Measurements from ENCODE around the gene IL1RAP.

The IL1RAP gene

GRCh38 chr3:190541560-190541959 lies 27.7 kb downstream of the IL1RAP start:
- no peak for DNase-seq (ENCODE audit: low read depth in 2 of 2)

DNA sequence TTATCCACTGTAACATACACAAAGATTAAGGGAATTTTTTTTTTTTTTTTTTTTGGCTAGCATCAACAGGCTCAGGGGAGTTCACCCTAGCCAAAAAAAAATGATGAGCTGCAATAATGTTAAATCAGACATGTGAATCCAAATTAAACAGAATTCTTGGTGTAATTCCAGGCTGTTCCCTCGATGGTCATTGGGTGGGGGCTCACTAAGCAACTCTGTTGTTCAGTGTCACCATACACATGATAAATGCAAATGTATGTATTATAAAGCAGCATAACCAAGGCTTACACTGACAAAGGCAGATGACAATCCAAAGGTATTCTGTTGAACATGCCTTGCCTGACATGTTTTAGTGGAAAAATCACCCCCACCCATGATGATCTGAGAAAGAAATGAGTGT lies 29.0 kb downstream of the IL1RAP start:
- no peak for DNase-seq (ENCODE audit: low read depth in 2 of 2)

GRCh38 chr3:190543671-190544070 lies 29.8 kb downstream of the IL1RAP start:
- DNase-seq (ENCODE audit: low read depth in 2 of 2): no peak

- no peak for DNase-seq (ENCODE audit: low read depth in 2 of 2)
Measured at GRCh38 chr3:190545191-190545590, 31.3 kb downstream of the IL1RAP start.

- no peak for DNase-seq (ENCODE audit: low read depth in 2 of 2)
Measured at GRCh38 chr3:190546881-190547510, 33.1 kb downstream of the IL1RAP start.

DNA sequence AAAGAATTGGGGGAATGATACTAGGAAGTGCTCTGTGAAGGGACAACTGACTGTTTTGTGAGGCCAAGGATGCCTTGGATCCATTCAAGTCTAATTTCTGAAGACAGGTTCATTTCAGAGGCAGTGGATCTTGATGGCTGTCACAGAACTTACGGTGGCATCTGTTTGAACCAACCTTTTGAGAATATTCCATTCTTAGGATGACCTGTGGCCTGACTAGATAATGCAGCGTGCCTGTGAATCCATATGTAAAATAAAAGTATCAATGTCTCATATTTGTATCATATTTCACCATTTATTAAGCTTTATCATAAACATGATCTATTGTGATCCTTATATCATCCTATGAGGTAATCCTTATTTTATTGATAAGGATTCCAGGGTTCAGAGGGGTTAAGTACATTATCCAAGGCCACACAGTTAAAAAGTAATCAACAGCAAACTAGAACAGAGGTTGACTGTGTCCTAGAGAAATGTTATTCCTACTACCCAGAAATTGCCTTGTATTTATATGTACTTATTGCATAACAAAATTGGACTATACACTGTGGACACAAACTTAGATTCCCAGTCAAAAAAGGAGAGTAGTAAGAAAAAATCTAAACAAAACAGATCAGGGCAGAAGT lies 34.3 kb downstream of the IL1RAP start:
- DNase-seq (ENCODE audit: low read depth in 2 of 2): no peak

- no peak for DNase-seq (ENCODE audit: low read depth in 2 of 2)
Measured at GRCh38 chr3:190552021-190552420, 38.1 kb downstream of the IL1RAP start.

- no peak for DNase-seq (ENCODE audit: low read depth in 2 of 2)
Measured at GRCh38 chr3:190552969-190553759, 39.3 kb downstream of the IL1RAP start.

DNA sequence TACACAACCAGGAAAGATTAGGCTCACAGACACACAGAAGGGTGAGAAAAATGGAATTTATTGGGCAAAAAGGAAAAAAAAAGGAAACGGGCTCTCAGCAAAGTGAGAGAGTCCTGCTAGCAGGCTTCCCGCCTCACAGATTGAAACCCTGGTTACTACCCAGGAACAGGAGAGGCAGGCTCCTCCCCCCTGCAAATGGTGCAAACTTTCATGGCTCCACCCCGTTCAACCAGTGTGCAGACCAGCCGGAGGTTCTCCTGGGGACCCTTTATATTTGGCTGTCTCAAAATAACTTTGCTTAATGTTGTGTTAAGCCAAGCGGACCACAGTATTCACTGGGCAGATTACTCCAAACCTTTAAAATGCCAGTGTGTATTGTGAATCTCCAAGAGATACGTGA lies 40.3 kb downstream of the IL1RAP start:
- DNase-seq (ENCODE audit: low read depth in 2 of 2): no peak

DNA sequence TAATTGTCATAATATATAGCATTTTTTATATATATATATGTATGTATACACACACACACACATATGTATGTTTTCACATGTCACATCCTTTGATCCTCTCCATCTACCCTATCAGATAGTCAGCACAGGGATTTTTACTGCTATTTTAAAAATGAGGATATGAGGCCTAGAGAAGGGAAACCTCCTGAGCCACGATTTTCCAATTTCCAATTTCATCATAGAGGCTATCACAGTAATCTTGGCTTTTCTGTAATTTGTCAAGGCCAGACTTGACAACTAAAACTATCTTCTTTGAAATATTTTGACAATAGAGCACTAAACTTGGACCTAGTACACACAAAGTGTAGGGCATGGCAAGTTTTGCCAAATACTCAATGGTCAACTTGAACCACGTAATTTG lies 42.5 kb downstream of the IL1RAP start:
- no peak for DNase-seq (ENCODE audit: low read depth in 2 of 2)

DNA sequence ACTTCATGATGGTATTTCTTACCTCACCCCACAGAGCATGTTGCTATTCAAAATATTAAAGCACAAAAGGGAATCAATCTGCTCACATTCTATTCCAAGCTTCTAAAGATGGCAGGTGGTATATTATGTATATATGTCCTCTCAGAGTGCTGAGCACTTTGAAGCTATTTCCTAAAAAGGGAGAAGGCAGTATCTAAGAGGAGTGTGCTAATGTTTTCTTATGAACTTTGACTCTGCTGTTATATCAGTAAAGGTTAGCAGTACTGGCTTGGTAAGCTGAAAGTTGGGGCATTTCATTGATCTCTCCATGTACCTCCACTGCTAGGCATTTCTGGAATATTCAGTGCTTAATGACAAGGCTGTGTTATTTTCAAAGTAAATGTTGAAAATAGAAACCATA lies 43.4 kb downstream of the IL1RAP start:
- DNase-seq (ENCODE audit: low read depth in 2 of 2): no peak

- no peak for DNase-seq (ENCODE audit: low read depth in 2 of 2)
Measured at GRCh38 chr3:190558316-190558715, 44.4 kb downstream of the IL1RAP start.

DNA sequence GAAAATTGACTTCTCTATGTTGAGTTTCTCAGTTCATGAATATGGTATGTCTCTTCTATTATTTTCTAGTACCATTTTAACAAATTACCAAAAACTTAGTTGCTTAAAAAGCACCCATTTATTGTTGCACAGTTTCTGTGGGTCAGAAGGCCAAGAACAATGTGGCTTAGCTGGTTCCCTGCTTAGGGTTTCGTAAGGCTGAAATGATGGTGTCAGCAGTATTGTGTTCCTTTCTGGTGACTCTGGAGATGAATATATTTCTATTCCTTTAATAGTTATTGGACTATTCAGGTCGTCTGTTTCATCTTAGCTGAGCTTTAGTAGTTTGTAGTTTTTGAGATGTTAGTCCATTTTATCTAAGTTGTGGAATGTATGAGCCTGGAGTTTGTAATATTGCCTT lies 44.9 kb downstream of the IL1RAP start:
- DNase-seq (ENCODE audit: low read depth in 2 of 2): no peak

DNA sequence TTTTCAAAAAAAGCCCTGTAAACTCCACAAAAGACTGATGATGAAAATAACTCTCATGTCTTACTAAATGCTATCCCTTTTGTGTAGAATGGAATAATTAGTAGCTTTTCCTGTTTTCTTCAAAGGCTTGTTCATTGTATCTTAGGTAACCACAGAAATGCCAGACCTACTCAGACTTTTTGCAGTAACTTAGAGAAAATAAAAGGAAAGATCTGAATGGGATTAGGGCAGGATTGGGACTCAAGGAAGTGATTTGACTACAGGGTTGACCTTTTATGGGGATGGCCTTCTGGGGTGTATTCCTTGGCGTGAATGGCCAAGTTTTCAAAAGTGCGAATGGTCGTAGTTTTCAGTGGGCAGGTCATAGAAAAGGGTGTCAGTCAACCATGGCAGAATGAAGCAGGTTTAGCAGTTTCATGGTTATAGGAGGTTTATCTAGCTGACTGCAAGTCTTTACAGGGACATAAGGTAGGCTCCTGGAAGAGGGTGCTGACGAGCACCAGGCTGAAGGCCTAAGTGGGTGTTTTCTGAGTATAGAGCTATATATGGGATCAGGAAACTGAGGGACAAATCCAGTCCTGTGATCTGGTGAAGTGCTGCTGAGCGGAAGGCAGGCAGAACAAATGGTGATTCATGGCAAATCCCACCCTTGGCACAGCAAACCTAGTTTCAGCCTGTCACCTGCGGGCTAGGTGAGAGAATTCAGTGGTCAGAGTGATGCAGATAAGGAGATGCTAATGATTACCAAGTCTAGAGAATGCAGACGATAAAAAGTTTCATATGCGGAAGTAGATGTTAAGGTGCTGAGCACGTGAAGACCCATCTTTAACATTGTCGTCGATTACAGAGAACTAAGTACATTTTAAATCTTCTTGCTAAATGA lies 46.4 kb downstream of the IL1RAP start:
- no peak for DNase-seq (ENCODE audit: low read depth in 2 of 2)

- no peak for DNase-seq (ENCODE audit: low read depth in 2 of 2)
Measured at GRCh38 chr3:190562866-190563510, 49.1 kb downstream of the IL1RAP start.

DNA sequence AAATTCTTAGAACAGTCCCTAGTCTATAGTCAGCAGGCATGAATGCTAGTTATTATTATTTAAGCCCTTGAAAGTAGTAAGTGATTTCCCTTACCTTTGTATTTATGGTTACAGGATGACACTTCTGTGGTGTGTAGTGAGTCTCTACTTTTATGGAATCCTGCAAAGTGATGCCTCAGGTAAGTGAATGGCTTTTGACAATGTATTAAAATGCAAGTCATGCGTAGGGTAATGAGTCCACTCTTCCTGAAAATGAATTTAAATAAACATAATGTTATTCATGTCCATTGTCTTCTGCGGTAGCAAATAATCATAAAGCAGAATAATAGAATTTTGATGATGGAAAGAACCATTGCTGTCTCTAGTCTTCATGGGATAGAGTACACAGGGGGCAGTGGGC lies 50.3 kb downstream of the IL1RAP start:
- no peak for DNase-seq (ENCODE audit: low read depth in 2 of 2)

GRCh38 chr3:190566043-190566933 lies 52.4 kb downstream of the IL1RAP start:
- no peak for DNase-seq (ENCODE audit: low read depth in 2 of 2)

DNA sequence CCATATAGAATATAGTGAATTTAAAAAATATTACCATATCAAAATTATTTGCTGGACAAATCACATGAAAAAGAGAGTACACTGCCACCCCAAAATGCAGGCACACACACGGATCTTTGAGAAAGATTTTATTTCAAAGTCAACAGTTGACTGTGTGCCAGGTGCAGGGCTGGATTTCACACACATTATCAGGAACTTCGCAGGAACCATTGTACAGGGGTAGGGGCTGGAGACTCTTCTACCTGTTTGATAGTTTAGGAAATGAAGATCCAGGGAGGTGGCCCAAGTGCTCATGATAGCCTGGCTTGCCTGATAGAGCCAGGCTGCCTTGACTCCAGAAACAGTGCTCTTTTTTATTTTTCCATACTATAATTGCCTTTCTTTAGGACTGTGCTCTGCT lies 54.2 kb downstream of the IL1RAP start:
- no peak for DNase-seq (ENCODE audit: low read depth in 2 of 2)

GRCh38 chr3:190574473-190574872 lies 60.6 kb downstream of the IL1RAP start:
- no peak for DNase-seq (ENCODE audit: low read depth in 2 of 2)

DNA sequence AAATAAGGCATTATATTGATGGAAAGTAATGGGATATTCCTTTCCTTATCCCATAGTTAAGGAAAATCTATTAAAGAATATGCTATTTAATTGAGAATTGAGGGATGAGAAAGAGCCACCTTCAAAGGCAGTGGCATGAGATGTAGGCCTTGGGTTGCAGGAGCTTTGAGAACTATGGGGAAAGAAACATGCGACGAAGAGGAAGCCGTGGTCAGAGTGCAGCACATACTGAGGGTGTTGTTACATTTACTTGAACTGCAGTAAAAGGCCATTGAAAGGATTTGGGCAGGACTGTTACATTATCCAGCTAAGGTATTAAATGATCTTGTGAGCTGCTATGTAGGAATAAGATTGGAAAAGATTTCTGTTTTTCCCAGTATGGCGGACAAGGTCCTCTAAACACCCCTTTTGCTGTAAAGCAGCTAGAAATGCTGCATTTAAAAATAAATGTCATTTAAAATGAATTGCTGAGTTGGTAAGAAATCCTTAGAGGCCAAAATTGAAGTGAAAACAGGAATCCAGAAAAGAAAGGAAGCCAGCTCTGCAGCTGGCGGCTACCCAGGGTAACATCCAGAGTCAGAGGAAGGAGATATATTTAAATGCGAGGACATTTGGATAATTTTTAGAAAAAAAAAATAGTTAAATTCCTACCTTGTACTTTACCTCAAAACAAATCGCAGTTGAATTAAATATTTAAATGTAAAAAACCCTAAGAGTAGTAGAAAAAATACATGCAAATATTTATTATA lies 61.7 kb downstream of the IL1RAP start:
- no peak for DNase-seq (ENCODE audit: low read depth in 2 of 2)
